Measurements from ENCODE around the gene TMEM247. TPM values are rescaled to one million over a fixed set of nuclear protein-coding genes. Genes with fewer than 3 reads are reported as not detected.

Gene TMEM247
- total RNA-seq, 1 donor from 2014 or later, result not detected

DNA sequence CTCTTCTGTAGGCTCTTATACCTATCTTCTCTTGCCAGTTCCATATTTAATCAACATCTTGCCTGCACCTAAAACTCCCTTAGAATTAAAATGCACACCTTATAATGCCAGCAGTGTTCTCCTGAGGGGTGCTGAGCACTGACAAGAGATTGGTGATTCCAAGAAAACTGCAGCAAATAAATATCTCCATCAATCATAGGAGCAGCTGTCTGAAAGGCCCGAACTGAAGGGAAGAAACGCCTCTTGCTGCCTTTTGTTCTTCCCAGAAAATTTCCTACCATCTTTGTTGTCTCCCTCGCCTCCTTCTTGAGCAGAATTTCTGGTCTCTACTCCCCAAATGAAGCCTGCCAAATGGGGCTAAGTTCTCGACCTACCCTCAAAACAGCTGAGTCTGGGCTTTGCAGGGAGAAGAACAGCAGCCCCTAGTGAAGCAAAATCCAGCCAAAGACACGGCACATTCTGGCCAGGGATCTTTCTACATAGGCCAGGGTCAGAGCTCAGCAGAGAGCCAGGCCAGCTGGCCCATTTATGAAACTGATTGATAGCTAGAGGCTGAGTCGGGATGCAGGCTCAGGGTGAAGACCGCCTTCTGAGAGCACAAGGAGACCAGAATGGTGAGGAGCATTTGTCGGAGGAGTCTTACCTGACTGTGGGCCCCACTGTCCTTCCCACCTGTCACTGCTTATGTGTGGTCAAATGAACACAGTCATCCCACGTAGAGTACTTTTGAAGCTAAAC lies 20.4 kb upstream of the TMEM247 start:
- TF ChIP-seq, protein P1, sequence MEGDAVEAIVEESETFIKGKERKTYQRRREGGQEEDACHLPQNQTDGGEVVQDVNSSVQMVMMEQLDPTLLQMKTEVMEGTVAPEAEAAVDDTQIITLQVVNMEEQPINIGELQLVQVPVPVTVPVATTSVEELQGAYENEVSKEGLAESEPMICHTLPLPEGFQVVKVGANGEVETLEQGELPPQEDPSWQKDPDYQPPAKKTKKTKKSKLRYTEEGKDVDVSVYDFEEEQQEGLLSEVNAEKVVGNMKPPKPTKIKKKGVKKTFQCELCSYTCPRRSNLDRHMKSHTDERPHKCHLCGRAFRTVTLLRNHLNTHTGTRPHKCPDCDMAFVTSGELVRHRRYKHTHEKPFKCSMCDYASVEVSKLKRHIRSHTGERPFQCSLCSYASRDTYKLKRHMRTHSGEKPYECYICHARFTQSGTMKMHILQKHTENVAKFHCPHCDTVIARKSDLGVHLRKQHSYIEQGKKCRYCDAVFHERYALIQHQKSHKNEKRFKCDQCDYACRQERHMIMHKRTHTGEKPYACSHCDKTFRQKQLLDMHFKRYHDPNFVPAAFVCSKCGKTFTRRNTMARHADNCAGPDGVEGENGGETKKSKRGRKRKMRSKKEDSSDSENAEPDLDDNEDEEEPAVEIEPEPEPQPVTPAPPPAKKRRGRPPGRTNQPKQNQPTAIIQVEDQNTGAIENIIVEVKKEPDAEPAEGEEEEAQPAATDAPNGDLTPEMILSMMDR (IDR thresholded peaks at IDR 0.05; ENCODE audit: insufficient read depth, low read length, poor library complexity, severe bottlenecking), result no peak
- H3K4me3 ChIP-seq (ENCODE audit: low read depth, low read length), result no peak overlapping the region

DNA sequence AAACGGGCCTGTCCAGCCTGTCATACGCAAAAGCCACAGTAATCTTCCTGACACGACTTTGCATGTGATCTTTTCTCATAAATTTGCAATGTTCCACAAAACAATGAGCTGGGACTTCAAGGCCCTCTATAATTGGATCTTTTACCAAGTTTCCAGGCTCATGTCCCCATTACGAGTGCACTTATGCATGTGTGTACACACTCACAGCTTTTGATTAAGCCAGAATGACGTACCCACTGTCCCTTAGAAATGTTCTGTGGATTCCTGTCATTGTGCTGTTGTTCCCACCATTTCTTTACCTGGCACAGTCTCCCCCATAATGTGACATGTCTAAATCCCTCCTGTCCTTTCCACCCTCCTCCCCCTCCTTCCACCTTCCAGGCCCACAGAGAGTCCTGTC lies 19.7 kb upstream of the TMEM247 start:
- H3K4me3 ChIP-seq (ENCODE audit: low read depth, low read length), result no peak overlapping the region
- no peaks in the 10 kb centered on the region for H3K36me3 ChIP-seq (ENCODE audit: control insufficient read depth, insufficient read depth, low read length)
- DNase-seq (ENCODE audit: low read depth), result no peak
- TF ChIP-seq, protein P1 (IDR thresholded peaks at IDR 0.05; ENCODE audit: insufficient read depth, low read length, poor library complexity, severe bottlenecking), result no peak
- no peaks in the 10 kb centered on the region for H3K27me3 ChIP-seq (ENCODE audit: control insufficient read depth, insufficient read depth, low read length)

More for the DNA sequence above, 20.4 kb upstream of the TMEM247 start:
- H3K27me3 ChIP-seq (ENCODE audit: control insufficient read depth, insufficient read depth, low read length), result no peaks in the 10 kb centered on the region
- no peak for DNase-seq (ENCODE audit: low read depth)
- no peaks in the 10 kb centered on the region for H3K36me3 ChIP-seq (ENCODE audit: control insufficient read depth, insufficient read depth, low read length)

DNA sequence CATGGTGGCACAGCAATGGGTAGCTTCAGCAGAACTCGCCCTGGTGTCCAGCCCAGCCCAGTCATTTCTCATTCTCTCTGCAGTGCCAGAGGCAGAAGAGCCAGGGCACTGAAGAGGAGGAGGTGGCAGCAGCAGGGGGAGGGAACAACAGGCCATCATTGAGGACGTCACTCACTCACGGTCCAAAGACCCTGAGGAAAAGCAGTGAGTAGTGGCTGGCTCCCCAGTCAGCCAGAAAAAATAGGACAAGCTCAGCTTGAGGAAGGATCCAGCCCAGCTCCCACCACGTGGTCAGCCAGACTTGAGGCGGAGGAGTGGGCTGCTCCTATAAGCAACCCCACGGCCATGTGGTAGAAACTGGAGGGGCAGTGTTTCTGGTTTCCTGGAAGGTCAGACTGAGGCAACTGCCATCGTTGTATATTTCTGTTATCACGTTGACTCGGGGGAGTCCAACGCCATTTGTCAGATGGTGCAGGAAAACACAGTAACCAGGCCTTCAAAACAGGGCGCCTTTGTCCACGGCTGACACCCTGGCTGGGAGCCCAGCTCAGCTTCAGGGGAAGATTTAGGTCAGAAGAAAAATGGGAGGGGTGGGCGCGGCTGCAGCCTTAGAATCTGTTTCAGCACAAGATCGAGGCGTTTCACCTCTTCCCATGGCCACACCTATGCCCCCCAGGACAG lies 19.0 kb upstream of the TMEM247 start:
- no peak overlapping the region for H3K4me3 ChIP-seq (ENCODE audit: low read depth, low read length)

DNA sequence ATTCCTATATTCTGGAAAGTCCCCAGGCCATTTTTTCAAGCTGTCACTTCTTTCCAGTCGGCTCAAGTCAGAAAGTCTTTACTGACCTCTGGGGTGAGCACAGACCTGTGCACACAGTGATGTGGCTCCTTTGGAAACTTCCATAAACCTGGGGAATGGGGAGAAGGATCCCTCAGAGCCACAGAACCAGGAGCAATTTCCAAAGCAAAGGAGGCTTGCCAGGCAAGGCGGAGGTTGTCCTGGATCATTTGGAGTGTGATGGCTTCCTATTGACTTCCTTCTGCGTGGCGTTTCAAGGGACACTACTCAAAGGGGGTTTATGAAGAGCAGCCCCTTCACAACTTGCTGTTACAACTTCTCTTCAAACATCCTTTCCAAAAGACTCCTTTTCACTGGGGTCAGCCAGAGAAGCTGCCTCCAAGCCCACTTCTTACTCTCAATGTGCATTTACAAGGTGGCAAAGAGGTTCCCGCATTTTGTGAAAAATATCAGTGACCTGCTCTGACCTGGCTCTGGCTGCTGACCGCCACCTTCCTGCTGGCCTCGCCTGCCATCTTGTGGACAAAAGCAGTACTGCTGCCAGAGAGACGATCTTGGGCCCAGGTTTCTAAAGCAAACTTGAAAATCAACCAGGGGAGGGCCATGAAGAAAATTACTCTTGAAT lies 18.2 kb upstream of the TMEM247 start:
- TF ChIP-seq, protein P1 (IDR thresholded peaks at IDR 0.05; ENCODE audit: insufficient read depth, low read length, poor library complexity, severe bottlenecking), result peak; percentile 99
- H3K27me3 ChIP-seq (ENCODE audit: control insufficient read depth, insufficient read depth, low read length), result no peaks in the 10 kb centered on the region
- no peak overlapping the region for H3K4me3 ChIP-seq (ENCODE audit: low read depth, low read length)
- no peak for DNase-seq (ENCODE audit: low read depth)
- no peaks in the 10 kb centered on the region for H3K36me3 ChIP-seq (ENCODE audit: control insufficient read depth, insufficient read depth, low read length)

More for the DNA sequence above, 19.0 kb upstream of the TMEM247 start:
- no peaks in the 10 kb centered on the region for H3K36me3 ChIP-seq (ENCODE audit: control insufficient read depth, insufficient read depth, low read length)
- H3K27me3 ChIP-seq (ENCODE audit: control insufficient read depth, insufficient read depth, low read length), result no peaks in the 10 kb centered on the region
- no peak for DNase-seq (ENCODE audit: low read depth)
- TF ChIP-seq, protein P1 (IDR thresholded peaks at IDR 0.05; ENCODE audit: insufficient read depth, low read length, poor library complexity, severe bottlenecking), result no peak

DNA sequence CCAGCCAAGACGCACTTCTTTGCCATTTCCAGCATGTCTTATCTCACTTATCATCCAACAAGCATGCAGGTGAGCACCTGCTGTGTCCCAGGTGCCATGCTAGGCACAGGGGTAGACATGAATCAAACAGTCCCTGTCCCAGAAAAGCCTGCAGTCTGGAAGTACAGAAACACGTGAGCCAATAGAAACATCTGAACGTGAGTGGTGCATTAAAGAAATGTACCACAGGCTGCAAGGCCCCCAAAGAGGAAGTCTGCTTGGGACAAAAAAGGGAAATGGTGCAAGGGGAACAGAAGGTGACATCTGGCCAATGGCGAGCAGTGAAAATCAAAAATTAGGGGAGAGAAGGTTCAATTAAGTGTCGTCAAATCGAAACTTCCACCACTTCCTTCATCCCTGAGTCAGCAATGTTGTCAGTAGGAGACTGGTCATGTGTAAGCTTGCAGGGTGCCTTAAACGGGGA lies 17.6 kb upstream of the TMEM247 start:
- H3K36me3 ChIP-seq (ENCODE audit: control insufficient read depth, insufficient read depth, low read length), result no peaks in the 10 kb centered on the region
- DNase-seq (ENCODE audit: low read depth), result no peak
- TF ChIP-seq, protein P1 (IDR thresholded peaks at IDR 0.05; ENCODE audit: insufficient read depth, low read length, poor library complexity, severe bottlenecking), result no peak
- peaks cover 2% of the 10 kb centered on the region for H3K27me3 ChIP-seq (ENCODE audit: control insufficient read depth, insufficient read depth, low read length)
- no peak overlapping the region for H3K4me3 ChIP-seq (ENCODE audit: low read depth, low read length)

Data from kidney epithelial cell (primary cell).